Umbilical cord (tissue), 2 donors: ENCODE data around the gene PLA2R1. TPM values are rescaled to one million over a fixed set of nuclear protein-coding genes. Genes with fewer than 3 reads are reported as not detected.
"Not testable (repeated sequence)": the region's sequence is repeated elsewhere in the genome, so short reads cannot be mapped to it uniquely, and the experiment has no call there.

Source experiments
- DNase-seq: peaks from one replicate; pipeline ENCODE4 v3.0.0-alpha.2; 2015; ENCODE audit warnings: low spot score
- total RNA-seq: library from RNA; depleted of rRNA; stranded (reverse); fragments of >200 nt; gene quantifications from one replicate; pipeline ENCODE4 v1.2.3, GENCODE V29; 2014; ENCODE audit warnings: low replicate concordance; ENCODE audit not compliant: insufficient read depth

Gene PLA2R1
- total RNA-seq, 1 donor from 2014 or later: 18.3 TPM

GRCh38 chr2:159982842-159983785 lies 79.3 kb downstream of the PLA2R1 start:
- peak; percentile 51 for DNase-seq

GRCh38 chr2:159982270-159982669 lies 80.1 kb downstream of the PLA2R1 start:
- peak; percentile 8 for DNase-seq

GRCh38 chr2:159976527-159977160 lies 85.8 kb downstream of the PLA2R1 start:
- no peak for DNase-seq

GRCh38 chr2:159973325-159973724 lies 89.1 kb downstream of the PLA2R1 start:
- no peak for DNase-seq

GRCh38 chr2:159971365-159972152 lies 90.9 kb downstream of the PLA2R1 start:
- DNase-seq: no peak

GRCh38 chr2:159970548-159970947 lies 91.9 kb downstream of the PLA2R1 start:
- DNase-seq: not testable (repeated sequence)

GRCh38 chr2:159968279-159968900 lies 94.0 kb downstream of the PLA2R1 start:
- peak; percentile 55 for DNase-seq

GRCh38 chr2:159963700-159964099 lies 98.7 kb downstream of the PLA2R1 start:
- DNase-seq: no peak

- not testable (repeated sequence) for DNase-seq
Observed at GRCh38 chr2:159962513-159962912, 99.9 kb downstream of the PLA2R1 start.

GRCh38 chr2:159961451-159961850 lies 101.0 kb downstream of the PLA2R1 start:
- DNase-seq: no peak

GRCh38 chr2:159961037-159961436 lies 101.4 kb downstream of the PLA2R1 start:
- no peak for DNase-seq

GRCh38 chr2:159960414-159960813 lies 102.0 kb downstream of the PLA2R1 start:
- peak; percentile 56 for DNase-seq

- DNase-seq: no peak
Observed at GRCh38 chr2:159959136-159959535, 103.3 kb downstream of the PLA2R1 start.

- DNase-seq: no peak
Observed at GRCh38 chr2:159953136-159953823, 109.1 kb downstream of the PLA2R1 start.

- DNase-seq: peak; percentile 26
Observed at GRCh38 chr2:159946326-159946999, 116.0 kb downstream of the PLA2R1 start.

- DNase-seq: no peak
Observed at GRCh38 chr2:159944874-159945273, 117.5 kb downstream of the PLA2R1 start.

- DNase-seq: no peak
Observed at GRCh38 chr2:159942146-159942545, 120.3 kb downstream of the PLA2R1 start.

- no peak for DNase-seq
Observed at GRCh38 chr2:159941729-159942128, 120.7 kb downstream of the PLA2R1 start.

GRCh38 chr2:159939946-159940345 lies 122.5 kb downstream of the PLA2R1 start:
- DNase-seq: peak; percentile 36

GRCh38 chr2:159938395-159938794 lies 124.0 kb downstream of the PLA2R1 start:
- DNase-seq: peak; percentile 19
